Activated CD8-positive, alpha-beta memory T cell treated with anti-CD3 and anti-CD28 coated beads for 24 hours (primary cell): Measurements from ENCODE around the gene CAMTA2.

ENCODE experiments used
- DNase-seq: peaks from one replicate; pipeline ENCODE4 v3.0.0-alpha.2; 2020

CAMTA2 gene

GRCh38 chr17:4946312-4946976 lies 41.0 kb downstream of the CAMTA2 start:
- DNase-seq = no peak

- no peak for DNase-seq
Observed at GRCh38 chr17:4945944-4946280, 41.6 kb downstream of the CAMTA2 start.

- peak; percentile 92 for DNase-seq
Observed at GRCh38 chr17:4945176-4945943, 42.1 kb downstream of the CAMTA2 start.

- peak; percentile 77 for DNase-seq
Observed at GRCh38 chr17:4944554-4945175, 42.8 kb downstream of the CAMTA2 start.

GRCh38 chr17:4944163-4944553 lies 43.3 kb downstream of the CAMTA2 start:
- DNase-seq = peak; percentile 73

- no peak for DNase-seq
Observed at GRCh38 chr17:4942760-4943508, 44.5 kb downstream of the CAMTA2 start.

GRCh38 chr17:4941319-4941610 lies 46.2 kb downstream of the CAMTA2 start:
- DNase-seq = no peak

GRCh38 chr17:4940555-4941318 lies 46.7 kb downstream of the CAMTA2 start:
- DNase-seq = no peak

- DNase-seq = peak; percentile 96
Observed at GRCh38 chr17:4939796-4940554, 47.5 kb downstream of the CAMTA2 start, which contains the start of the genes RNF167 and SLC25A11. Gene RNF167, plus strand, starts transcription at chr17:4940268. Its CDS starts 642 bp downstream, at chr17:4940910. Gene SLC25A11, minus strand, starts transcription at chr17:4940046. Its CDS starts 136 bp downstream, at chr17:4939910.

- DNase-seq = no peak
Observed at GRCh38 chr17:4939546-4939795, 48.0 kb downstream of the CAMTA2 start.

- DNase-seq = no peak
Observed at GRCh38 chr17:4938688-4939545, 48.6 kb downstream of the CAMTA2 start.

GRCh38 chr17:4938069-4938491 lies 49.4 kb downstream of the CAMTA2 start:
- DNase-seq = no peak

GRCh38 chr17:4937553-4937952 lies 49.9 kb downstream of the CAMTA2 start:
- no peak for DNase-seq

GRCh38 chr17:4936436-4936835 lies 51.0 kb downstream of the CAMTA2 start:
- DNase-seq = no peak

- no peak for DNase-seq
Observed at GRCh38 chr17:4935650-4936049, 51.8 kb downstream of the CAMTA2 start.

GRCh38 chr17:4934173-4934979 lies 53.1 kb downstream of the CAMTA2 start:
- no peak for DNase-seq

- DNase-seq = no peak
Observed at GRCh38 chr17:4933646-4934045, 53.8 kb downstream of the CAMTA2 start.

- DNase-seq = no peak
Observed at GRCh38 chr17:4932756-4933155, 54.7 kb downstream of the CAMTA2 start.

- DNase-seq = no peak
Observed at GRCh38 chr17:4931963-4932362, 55.5 kb downstream of the CAMTA2 start, which contains the start of gene GP1BA. Gene GP1BA, plus strand, starts transcription at chr17:4932277. Its CDS starts 328 bp downstream, at chr17:4932605.

- no peak for DNase-seq
Observed at GRCh38 chr17:4928881-4929280, 58.6 kb downstream of the CAMTA2 start.
